RCC 7860 (cell line): Measurements from ENCODE around the gene NPM1.
"Not testable (repeated sequence)": the region's sequence is repeated elsewhere in the genome, so short reads cannot be mapped to it uniquely, and the experiment has no call there.

Experiments used
- DNase-seq: peaks from one replicate; pipeline ENCODE4 v3.0.0-alpha.2; 2015; ENCODE audit warnings: low spot score
- FAIRE-seq: peaks from 2 replicates; lab custom pipeline; 2012; peaks lifted over from hg19 to GRCh38; lab: Jason Lieb, UNC

Gene NPM1

GRCh38 chr5:171384999-171385398 lies 2.6 kb upstream of the NPM1 start:
- DNase-seq (peak; percentile 51), FAIRE-seq (peak; percentile 50)

DNA sequence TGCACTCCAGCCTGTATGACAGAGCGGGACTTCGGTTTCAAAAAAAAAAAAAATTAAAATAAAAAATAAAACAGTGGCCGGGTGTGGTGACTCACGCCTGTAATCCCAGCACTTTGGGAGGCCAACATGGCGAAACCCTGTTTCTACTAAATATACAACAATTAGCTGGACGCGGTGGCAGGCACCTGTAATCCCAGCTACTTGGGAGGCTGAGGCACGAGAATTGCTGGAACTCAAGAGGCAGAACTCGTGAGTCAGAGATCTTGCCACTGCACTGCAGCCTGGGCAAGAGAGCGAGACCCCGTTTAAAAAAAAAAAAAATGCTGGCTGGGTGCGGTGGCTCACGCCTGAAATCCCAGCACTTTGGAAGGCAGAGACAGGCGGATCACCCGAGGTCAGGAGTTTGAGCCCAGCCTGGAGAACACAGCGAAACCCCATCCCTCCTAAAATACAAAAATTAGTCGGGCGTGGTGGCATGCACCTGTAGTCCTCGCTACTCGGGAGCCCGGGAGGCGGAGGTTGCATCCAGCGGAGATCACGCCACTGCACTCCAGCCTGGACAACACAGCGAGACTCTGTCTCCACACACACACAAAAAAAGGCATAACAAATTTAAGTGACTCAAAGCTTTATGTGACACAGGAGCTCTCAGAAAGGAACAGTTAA lies 1.5 kb upstream of the NPM1 start:
- DNase-seq (no peak), FAIRE-seq (no peak)

DNA sequence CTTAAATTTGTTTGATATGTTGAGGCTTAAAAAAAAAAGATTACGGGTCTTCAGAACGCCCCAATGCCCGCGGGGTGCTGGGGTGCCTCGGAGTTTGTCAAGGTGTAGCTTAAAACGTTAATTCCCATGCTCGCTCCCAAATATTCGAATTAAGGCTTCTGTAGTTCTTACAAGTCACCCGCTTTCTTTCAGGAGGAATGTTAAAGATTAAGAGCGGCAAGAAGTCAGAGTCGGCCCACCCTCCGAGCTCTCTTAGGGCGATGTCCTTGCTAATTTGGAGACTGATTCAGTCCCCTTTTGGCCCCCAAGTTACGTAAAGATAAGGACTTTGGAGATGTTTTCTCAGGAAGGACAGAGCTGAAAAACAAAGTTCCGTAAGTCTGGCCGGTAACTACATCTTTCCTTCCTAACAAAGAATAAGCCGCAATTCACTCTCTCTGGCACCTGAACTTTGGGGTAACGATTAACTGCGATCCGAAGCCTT lies 746 bp upstream of the NPM1 start:
- DNase-seq = no peak
- no peak for FAIRE-seq

GRCh38 chr5:171387970-171388815 lies 544 bp downstream of the NPM1 start:
- FAIRE-seq (no peak), DNase-seq (peak; percentile 63)

GRCh38 chr5:171388816-171389168 lies 1.1 kb downstream of the NPM1 start:
- no peak for DNase-seq
- FAIRE-seq = no peak

DNA sequence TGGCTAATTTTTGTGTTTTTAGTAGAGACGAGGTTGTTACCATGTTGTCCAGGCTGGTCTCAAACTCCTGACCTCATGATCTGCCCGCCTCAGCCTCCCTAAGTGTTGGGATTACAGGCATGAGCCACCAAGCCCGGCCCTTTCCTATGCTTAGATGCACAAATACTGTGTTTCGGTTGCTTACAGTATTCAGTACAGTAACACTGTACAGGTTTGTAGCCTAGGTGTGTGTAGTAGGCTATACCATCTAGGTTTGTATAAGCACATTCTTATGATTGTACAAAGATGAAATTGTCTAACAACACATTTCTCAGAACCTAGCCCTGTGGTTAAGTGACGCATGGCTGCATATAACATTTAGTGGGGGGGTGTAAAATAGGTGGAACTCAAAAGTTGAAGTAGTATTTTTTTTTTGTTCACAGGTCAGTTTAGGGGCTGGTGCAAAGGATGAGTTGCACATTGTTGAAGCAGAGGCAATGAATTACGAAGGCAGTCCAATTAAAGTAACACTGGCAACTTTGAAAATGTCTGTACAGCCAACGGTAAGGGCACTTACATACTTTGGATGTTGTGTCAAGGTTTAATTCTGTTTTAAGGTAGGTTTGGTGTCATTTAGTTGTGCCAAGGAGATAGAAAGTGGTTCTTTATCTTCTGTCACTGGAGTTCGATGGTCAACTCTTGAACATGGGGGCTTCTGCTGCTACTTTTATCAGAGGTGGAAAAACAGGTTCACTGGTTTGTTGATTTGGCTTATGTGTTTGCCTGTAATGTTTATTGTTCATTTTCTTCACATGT lies 3.4 kb downstream of the NPM1 start:
- FAIRE-seq (no peak), DNase-seq (no peak)

DNA sequence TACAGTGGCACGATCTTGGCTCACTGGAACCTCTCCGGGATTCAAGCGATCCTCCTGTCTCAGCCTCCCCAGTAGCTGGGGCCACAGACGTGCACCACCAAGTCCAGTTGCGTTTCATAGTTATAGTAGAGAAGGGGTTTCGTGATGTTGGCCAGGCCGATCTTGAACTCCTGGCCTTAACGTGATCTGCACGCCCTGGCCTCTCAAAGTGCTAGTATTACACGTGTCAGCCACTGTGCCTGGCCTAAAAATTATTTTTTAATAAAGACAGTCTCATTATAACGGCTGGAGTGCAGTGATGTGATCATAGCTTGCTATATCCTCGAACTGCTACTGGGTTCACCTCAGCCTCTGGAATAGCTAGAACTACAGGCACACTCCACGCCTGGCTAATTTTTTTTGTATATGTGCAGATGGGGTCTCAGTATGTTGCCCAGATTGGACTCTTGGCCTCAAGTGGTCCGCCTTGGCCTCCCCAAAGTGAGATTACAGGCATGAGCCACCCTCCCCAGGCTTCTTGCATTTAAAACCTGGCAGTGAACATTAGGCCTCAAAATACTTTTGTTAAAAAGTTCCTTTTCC lies 4.4 kb downstream of the NPM1 start:
- DNase-seq = no peak
- no peak for FAIRE-seq

DNA sequence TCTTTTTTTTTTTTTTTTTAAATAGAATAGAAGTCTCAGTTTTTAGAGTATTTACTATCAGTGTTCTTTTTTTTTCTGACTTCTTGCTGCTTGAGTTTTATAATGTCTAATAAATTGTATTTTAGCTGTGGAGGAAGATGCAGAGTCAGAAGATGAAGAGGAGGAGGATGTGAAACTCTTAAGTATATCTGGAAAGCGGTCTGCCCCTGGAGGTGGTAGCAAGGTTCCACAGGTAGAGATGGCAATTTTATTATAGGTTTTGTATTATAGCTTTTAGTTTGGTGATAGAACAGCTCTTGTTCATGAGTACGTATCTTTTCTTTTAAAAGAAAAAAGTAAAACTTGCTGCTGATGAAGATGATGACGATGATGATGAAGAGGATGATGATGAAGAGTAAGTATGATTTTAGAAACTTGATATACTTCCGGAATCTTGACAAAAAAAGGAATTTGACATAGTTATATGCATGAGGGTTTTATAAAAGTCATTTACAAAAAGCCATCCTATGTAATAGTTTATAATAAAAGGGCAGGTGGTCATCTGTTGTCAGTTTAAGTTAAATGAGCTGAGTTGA lies 5.0 kb downstream of the NPM1 start:
- DNase-seq (no peak), FAIRE-seq (no peak)

DNA sequence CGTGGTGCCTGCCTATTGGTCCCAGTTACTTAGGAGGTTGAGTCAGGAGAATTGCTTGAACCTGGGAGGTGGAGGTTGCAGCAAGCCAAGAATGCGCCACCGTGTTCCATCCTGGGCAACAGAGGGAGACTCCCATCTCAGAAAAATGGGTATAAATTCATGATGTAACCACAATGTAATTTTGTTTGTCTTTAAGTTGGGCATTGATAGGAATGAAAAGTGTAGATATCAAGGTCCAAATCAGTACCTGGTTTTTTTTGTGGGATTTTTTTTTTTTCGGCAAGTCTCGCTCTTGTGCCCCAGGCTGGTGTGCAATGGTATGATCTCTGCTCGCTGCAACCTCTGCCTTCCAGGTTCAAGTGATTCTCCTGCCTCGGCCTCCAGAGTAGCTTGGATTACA lies 7.4 kb downstream of the NPM1 start:
- DNase-seq (no peak), FAIRE-seq (no peak)

DNA sequence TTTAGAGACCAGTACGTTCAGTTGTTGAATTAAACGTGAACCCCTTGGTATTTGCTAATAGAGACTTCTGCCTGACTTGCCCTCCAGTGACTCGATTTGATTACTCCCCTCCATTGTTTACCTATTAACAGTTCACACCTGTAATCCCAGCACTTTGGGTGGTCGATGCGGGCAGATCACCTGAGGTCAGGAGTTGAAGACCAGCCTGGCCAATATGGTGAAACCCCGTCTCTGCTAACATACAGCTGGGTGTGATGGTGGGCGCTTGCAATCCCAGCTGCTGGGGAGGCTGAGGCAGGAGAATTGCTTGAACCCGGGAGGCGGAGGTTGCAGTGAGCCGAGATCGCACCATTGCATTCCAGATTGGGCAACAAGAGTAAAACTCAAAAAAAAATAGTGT lies 8.9 kb downstream of the NPM1 start:
- FAIRE-seq = not testable (repeated sequence)

GRCh38 chr5:171397190-171397589 lies 9.5 kb downstream of the NPM1 start:
- FAIRE-seq = no peak
- DNase-seq = no peak

More for the DNA sequence above, 8.9 kb downstream of the NPM1 start:
- DNase-seq = not testable (repeated sequence)

- no peak for FAIRE-seq
- DNase-seq = no peak
Observed at GRCh38 chr5:171397599-171397998, 9.9 kb downstream of the NPM1 start.

DNA sequence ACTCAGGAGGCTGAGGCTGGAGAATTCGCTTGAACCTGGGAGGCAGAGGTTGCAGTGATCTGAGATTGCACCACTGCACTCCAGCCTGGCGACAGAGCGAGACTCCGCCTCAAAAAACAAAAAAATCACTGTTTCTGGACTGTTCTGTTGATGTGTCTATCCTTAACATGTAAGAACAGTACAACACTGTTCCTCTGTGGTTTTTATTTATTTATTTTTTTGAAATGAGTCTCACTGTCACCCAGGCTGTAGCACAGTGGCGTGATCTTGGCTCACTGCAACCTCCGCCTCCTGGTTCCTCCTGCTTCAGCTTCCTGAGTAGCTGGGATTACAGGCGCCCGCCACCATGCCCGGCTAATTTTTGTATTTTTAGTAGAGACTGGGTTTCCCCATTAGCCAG lies 11.0 kb downstream of the NPM1 start:
- DNase-seq, FAIRE-seq: not testable (repeated sequence)

DNA sequence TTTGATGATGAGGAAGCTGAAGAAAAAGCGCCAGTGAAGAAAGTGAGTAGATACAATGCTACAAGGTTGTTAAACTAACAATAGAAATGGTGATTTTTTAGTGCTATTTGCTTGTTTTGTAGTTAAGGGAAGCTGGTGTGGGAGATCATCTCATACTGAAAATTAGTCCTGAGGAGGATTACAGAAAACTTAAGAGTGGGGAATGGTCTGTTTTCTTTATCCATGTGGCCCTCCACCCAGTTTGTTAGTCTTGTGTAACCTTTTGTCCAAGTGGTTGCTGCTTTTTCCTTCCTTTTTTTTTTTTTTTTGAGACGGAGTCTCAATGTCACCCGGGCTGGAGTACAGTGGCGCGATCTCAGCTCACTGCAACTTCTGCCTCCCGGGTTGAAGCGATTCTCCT lies 12.5 kb downstream of the NPM1 start:
- DNase-seq (no peak), FAIRE-seq (no peak)

DNA sequence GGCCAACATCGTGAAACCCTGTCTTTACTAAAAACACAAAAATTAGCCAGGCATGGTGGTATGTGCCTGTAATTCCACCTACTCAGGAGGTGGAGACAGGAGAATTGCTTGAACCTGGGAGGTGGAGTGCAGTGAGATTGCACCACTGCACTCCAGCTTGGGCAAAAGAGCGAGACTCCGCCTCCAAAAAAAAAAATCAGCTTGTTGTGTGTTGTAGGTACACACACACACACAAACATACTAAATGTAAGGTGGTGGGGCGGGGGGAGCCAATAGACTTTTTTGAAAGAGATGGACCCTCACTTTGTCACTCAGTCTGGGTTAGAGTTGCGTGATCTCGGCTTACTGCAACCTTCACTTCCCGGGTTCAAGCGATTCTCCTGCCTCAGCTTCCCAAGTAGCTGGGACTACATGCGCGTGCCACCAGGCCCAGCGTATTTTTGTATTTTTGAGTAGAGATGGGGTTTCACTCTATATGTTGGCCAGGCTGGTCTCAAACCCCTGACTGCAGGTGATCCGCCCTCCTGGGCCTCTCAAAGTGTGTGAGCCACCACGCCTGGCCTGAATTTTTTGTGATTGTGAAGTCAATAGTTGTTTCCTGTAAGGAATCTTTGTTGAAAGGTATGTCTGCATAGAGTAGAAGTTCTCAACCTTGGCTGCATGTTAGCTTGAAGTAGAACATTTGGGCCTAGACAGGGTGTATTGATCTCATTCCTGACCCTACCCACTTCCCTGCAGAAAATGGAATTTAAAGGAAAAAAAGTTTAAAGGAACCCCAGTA lies 13.7 kb downstream of the NPM1 start:
- no peak for DNase-seq
- FAIRE-seq = no peak

DNA sequence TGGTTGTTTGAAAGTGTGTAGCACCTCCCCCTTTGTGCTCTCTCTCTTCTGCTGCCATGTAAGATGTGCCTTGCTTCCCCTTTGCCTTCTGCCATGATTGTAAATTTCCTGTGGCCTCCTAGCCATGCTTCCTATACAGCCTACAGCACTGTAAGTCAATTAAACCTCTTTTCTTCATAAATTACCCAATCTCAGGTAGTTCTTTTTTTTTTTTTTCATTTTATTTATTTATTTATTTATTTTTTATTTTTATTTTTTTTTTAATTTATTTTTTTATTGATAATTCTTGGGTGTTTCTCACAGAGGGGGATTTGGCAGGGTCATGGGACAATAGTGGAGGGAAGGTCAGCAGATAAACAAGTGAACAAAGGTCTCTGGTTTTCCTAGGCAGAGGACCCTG lies 15.1 kb downstream of the NPM1 start:
- DNase-seq, FAIRE-seq: not testable (repeated sequence)

DNA sequence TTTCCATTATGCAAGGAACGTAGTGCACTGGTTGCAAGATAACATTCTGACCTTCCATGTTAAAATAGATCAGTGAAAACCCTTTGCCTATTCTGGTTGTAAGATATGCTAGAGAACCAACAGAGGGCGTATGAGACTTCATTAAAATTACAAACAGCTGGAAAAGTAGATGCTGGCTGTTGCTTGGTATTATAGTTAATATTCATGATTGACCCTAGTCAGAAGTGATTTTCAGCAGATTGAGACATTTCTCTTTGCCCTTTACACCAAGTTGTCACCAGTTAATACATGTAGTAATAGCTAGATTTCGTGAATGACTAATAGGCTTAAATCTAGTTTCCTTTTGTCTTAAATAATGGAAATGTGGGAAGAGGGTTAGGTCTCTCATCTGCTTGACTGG lies 18.0 kb downstream of the NPM1 start:
- DNase-seq (no peak), FAIRE-seq (no peak)

GRCh38 chr5:171407234-171407633 lies 19.6 kb downstream of the NPM1 start:
- FAIRE-seq = no peak
- DNase-seq = no peak

- FAIRE-seq (no peak), DNase-seq (no peak)
Observed at GRCh38 chr5:171409164-171410136, 21.8 kb downstream of the NPM1 start.
